Endothelial cell (in vitro differentiated cells): Measurements from ENCODE around the gene MAD1L1. TPM values are rescaled to one million over a fixed set of nuclear protein-coding genes. Genes with fewer than 3 reads are reported as not detected.
"Not testable (repeated sequence)": the region's sequence is repeated elsewhere in the genome, so short reads cannot be mapped to it uniquely, and the experiment has no call there.

Source experiments
- DNase-seq: peaks from one replicate; pipeline ENCODE4 v3.0.0; 2021; ENCODE audit warnings: low spot score
- H3K27ac Mint-ChIP-seq: one replicate; pipeline ENCODE4 v1.8.0; 2021; ENCODE audit warnings: mixed read lengths, inconsistent platforms; ENCODE audit not compliant: unreplicated experiment
- H3K27me3 Mint-ChIP-seq: one replicate; pipeline ENCODE4 v1.8.0; 2021; ENCODE audit warnings: mild to moderate bottlenecking, moderate library complexity, mixed read lengths, inconsistent platforms; ENCODE audit not compliant: unreplicated experiment
- H3K36me3 Mint-ChIP-seq: one replicate; pipeline ENCODE4 v1.8.0; 2021; ENCODE audit warnings: mild to moderate bottlenecking, low read depth, mixed read lengths, inconsistent platforms; ENCODE audit not compliant: unreplicated experiment
- H3K4me1 Mint-ChIP-seq: one replicate; pipeline ENCODE4 v1.8.0; 2021; ENCODE audit warnings: mild to moderate bottlenecking, mixed read lengths, inconsistent platforms; ENCODE audit not compliant: unreplicated experiment
- H3K4me3 Mint-ChIP-seq: one replicate; pipeline ENCODE4 v1.8.0; 2021; ENCODE audit warnings: mild to moderate bottlenecking, mixed read lengths, inconsistent platforms; ENCODE audit not compliant: unreplicated experiment
- H3K9me3 Mint-ChIP-seq: one replicate; pipeline ENCODE4 v1.8.0; 2021; ENCODE audit warnings: mixed read lengths, inconsistent platforms; ENCODE audit not compliant: unreplicated experiment
- CTCF ChIP-seq: fragments of 200-600 bp; sonication (generic); IDR thresholded peaks from one replicate; pipeline ENCODE4 v1.5.0; 2021; ENCODE audit warnings: antibody characterized with exemption; ENCODE audit not compliant: unreplicated experiment
- total RNA-seq: library from RNA; stranded (reverse); fragmentation: NEBNext Ultra II Directional; extraction: Animal tissue kit (Norgen Biotek cat#: 25700); gene quantifications from one replicate; pipeline ENCODE4 v1.2.1, GENCODE V29; 2021; ENCODE audit not compliant: unreplicated experiment

MAD1L1 gene
- total RNA-seq, 1 donor from 2014 or later: 43.3 TPM

- no peak for TF ChIP-seq CTCF
- no peak for DNase-seq
- Mint-ChIP-seq H3K4me1 (peaks cover 5% of the 10 kb centered on the region), H3K27me3 (peaks cover 7% of the 10 kb centered on the region), H3K9me3 (no peaks in the 10 kb centered on the region), H3K36me3 (peaks cover 33% of the 10 kb centered on the region), H3K27ac (no peak overlapping the region), H3K4me3 (no peak overlapping the region)
Observed at GRCh38 chr7:1977059-1977875, 255.5 kb downstream of the MAD1L1 start.

- DNase-seq, H3K27me3 Mint-ChIP-seq, H3K9me3 Mint-ChIP-seq, H3K4me1 Mint-ChIP-seq: not testable (repeated sequence)
- H3K27ac Mint-ChIP-seq: peak overlapping the region; percentile 27
- H3K36me3 Mint-ChIP-seq: peaks cover 33% of the 10 kb centered on the region
- peak overlapping the region; percentile 56 for H3K4me3 Mint-ChIP-seq
Observed at GRCh38 chr7:1976521-1976920, 256.2 kb downstream of the MAD1L1 start.

- H3K27ac Mint-ChIP-seq: no peak overlapping the region
- H3K4me1 Mint-ChIP-seq: peaks cover 5% of the 10 kb centered on the region
- H3K27me3 Mint-ChIP-seq: peaks cover 7% of the 10 kb centered on the region
- TF ChIP-seq CTCF: no peak
- no peaks in the 10 kb centered on the region for H3K9me3 Mint-ChIP-seq
- no peak for DNase-seq
- H3K4me3 Mint-ChIP-seq: peak overlapping the region; percentile 62
- H3K36me3 Mint-ChIP-seq: peaks cover 29% of the 10 kb centered on the region
Observed at GRCh38 chr7:1975581-1975980, 257.2 kb downstream of the MAD1L1 start.

GRCh38 chr7:1975179-1975578 is 257.6 kb downstream of the MAD1L1 start:
- Mint-ChIP-seq H3K27me3 (peaks cover 7% of the 10 kb centered on the region), H3K9me3 (no peaks in the 10 kb centered on the region), H3K4me3 (peak overlapping the region; percentile 62), H3K4me1 (peaks cover 5% of the 10 kb centered on the region), H3K36me3 (peaks cover 29% of the 10 kb centered on the region), H3K27ac (no peak overlapping the region)
- DNase-seq: no peak
- no peak for TF ChIP-seq CTCF

GRCh38 chr7:1974290-1975101 is 258.2 kb downstream of the MAD1L1 start:
- DNase-seq: peak; percentile 19
- Mint-ChIP-seq H3K27ac (peak overlapping the region; percentile 61), H3K27me3 (peaks cover 7% of the 10 kb centered on the region), H3K4me1 (peaks cover 5% of the 10 kb centered on the region), H3K36me3 (peaks cover 29% of the 10 kb centered on the region), H3K9me3 (no peaks in the 10 kb centered on the region), H3K4me3 (peak overlapping the region; percentile 13)
- no peak for TF ChIP-seq CTCF
